Cardiac muscle cell (in vitro differentiated cells and primary cell): ENCODE measurements around the gene LENEP. TPM values are rescaled to one million over a fixed set of nuclear protein-coding genes. Genes with fewer than 3 reads are reported as not detected.

ENCODE experiments used
- DNase-seq, 2 donors: peaks; one replicate each; pipeline versions ENCODE4 v3.0.0 to v3.0.0-alpha.2; 2010 to 2017; ENCODE audit warnings: low read depth in 1 of 2, low spot score in 1 of 2
- H3K27ac ChIP-seq: fragments of 200-600 bp; sonication (generic); 2 replicates; pipeline ENCODE4 v1.5.1; 2016
- H3K27me3 ChIP-seq: fragments of 200-600 bp; sonication (generic); 2 replicates; pipeline ENCODE4 v1.6.0; 2016; ENCODE audit warnings: control low read depth
- H3K36me3 ChIP-seq: fragments of 200-600 bp; sonication (generic); 2 replicates; pipeline ENCODE4 v1.5.1; 2016; ENCODE audit warnings: control low read depth
- H3K4me1 ChIP-seq: fragments of 200-600 bp; sonication (generic); 2 replicates; pipeline ENCODE4 v1.8.1; 2017; ENCODE audit warnings: low read depth, mild to moderate bottlenecking, mixed run types
- H3K4me3 ChIP-seq: fragments of 200-600 bp; sonication (generic); 2 replicates; pipeline ENCODE4 v1.5.1; 2016; ENCODE audit warnings: mild to moderate bottlenecking
- H3K9me3 ChIP-seq: fragments of 200-600 bp; sonication (generic); 2 replicates; pipeline ENCODE4 v1.5.1; 2017; ENCODE audit warnings: low read depth, mild to moderate bottlenecking, control low read depth
- CTCF ChIP-seq: IDR thresholded peaks from 2 replicates; pipeline ENCODE4 v1.5.1; 2012; ENCODE audit warnings: low read depth, mild to moderate bottlenecking, low read length
- polyA plus RNA-seq: library from polyadenylated mRNA; unstranded; fragments of >200 nt; fragmentation: Nextera tagmentation; extraction: Ambion mirVana; gene quantifications from 2 replicates; pipeline ENCODE4 v1.2.1, GENCODE V29; 2016
- total RNA-seq: library from RNA; depleted of rRNA; stranded (reverse); fragments of >200 nt; gene quantifications from 2 replicates; pipeline ENCODE4 v1.2.3, GENCODE V29; 2016

Gene LENEP
- total and polyA plus RNA-seq, 2 experiments from 2014 or later = 0.72 TPM; not detected in 1

GRCh38 chr1:155022136-155022926 lies 28.9 kb downstream of the LENEP start:
- TF ChIP-seq CTCF = no peak
- Histone ChIP-seq H3K36me3 (no peaks in the 10 kb centered on the region), H3K27ac (no peak overlapping the region), H3K4me1 (peaks cover 17% of the 10 kb centered on the region), H3K4me3 (no peak overlapping the region), H3K27me3 (no peaks in the 10 kb centered on the region), H3K9me3 (no peaks in the 10 kb centered on the region)
- no peak for DNase-seq

GRCh38 chr1:155022927-155023236 lies 29.5 kb downstream of the LENEP start:
- no peaks in the 10 kb centered on the region for H3K27me3 ChIP-seq
- H3K4me1 ChIP-seq = peaks cover 17% of the 10 kb centered on the region
- no peak for TF ChIP-seq CTCF
- H3K27ac ChIP-seq = no peak overlapping the region
- H3K36me3 ChIP-seq = no peaks in the 10 kb centered on the region
- H3K4me3 ChIP-seq = no peak overlapping the region
- DNase-seq = peak in 1 of 2 donors; percentile 38
- H3K9me3 ChIP-seq = no peaks in the 10 kb centered on the region

GRCh38 chr1:155023627-155024026 lies 30.2 kb downstream of the LENEP start:
- no peaks in the 10 kb centered on the region for H3K9me3 ChIP-seq
- no peaks in the 10 kb centered on the region for H3K36me3 ChIP-seq
- H3K27me3 ChIP-seq = no peaks in the 10 kb centered on the region
- peaks cover 16% of the 10 kb centered on the region for H3K4me1 ChIP-seq
- no peak for TF ChIP-seq CTCF
- H3K4me3 ChIP-seq = no peak overlapping the region
- no peak for DNase-seq
- H3K27ac ChIP-seq = no peak overlapping the region

- Histone ChIP-seq H3K36me3 (no peaks in the 10 kb centered on the region), H3K27me3 (no peaks in the 10 kb centered on the region), H3K9me3 (no peaks in the 10 kb centered on the region), H3K4me3 (no peak overlapping the region), H3K4me1 (peaks cover 9% of the 10 kb centered on the region), H3K27ac (no peak overlapping the region)
- TF ChIP-seq CTCF = no peak
- DNase-seq = no peak
Measured at GRCh38 chr1:155024315-155024714, 30.9 kb downstream of the LENEP start.

GRCh38 chr1:155026154-155026553 lies 32.8 kb downstream of the LENEP start:
- H3K4me3 ChIP-seq = no peak overlapping the region
- no peak for TF ChIP-seq CTCF

More at GRCh38 chr1:155026154-155026553, 32.8 kb downstream of the LENEP start:
- H3K9me3 ChIP-seq = no peaks in the 10 kb centered on the region
- H3K36me3 ChIP-seq = no peaks in the 10 kb centered on the region
- H3K27me3 ChIP-seq = no peaks in the 10 kb centered on the region
- peaks cover 7% of the 10 kb centered on the region for H3K4me1 ChIP-seq
- no peak for DNase-seq
- no peak overlapping the region for H3K27ac ChIP-seq
